ENCODE data around the gene CAPN13. TPM values are rescaled to one million over a fixed set of nuclear protein-coding genes. Genes with fewer than 3 reads are reported as not detected.

The CAPN13 gene
- total RNA-seq, 1 donor from 2014 or later: 0.51 TPM

DNA sequence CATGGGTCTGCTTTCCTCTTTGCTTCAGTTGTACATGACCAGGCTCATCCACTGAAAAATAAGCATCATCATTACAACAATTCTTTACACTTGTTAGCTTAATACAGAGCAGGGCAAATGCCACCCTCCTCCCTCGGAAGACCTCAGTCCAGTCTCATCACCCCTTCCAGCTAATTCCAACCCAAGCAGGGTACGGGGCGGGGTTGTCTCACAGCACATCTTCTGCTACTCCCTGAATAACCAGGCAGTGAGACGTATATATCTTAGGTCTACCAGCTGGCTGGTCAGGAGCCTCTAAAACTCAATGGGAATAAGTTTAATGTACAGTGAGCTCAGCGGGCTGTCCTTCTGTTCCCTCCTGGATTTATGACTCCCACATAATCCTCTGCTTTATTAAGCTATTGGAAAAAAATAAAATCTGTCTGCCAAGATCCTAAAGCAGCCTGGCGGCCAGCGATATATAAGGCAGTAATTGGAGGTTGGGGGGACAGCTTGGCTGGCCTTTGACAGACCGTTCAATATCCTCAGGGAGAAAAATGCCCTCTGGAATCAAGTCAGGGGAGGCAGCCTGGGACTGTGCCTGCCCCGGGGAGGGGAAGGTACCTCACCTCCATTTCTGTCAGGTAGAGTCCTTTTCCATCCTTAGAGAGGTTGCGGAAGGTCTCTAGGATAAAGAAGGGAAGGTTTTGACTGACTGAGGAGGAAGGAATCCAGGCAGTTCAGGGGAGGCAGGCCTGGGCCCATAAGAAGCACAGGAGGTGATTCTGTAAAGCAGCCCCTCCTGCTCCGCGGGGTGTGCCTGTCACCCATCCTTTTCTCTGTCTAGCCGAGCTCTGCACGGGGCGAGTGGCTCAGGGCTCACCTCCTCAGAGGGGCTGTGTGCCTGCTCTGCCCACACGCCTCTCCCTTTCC lies 76.3 kb downstream of the CAPN13 start:
- DNase-seq: no peak

DNA sequence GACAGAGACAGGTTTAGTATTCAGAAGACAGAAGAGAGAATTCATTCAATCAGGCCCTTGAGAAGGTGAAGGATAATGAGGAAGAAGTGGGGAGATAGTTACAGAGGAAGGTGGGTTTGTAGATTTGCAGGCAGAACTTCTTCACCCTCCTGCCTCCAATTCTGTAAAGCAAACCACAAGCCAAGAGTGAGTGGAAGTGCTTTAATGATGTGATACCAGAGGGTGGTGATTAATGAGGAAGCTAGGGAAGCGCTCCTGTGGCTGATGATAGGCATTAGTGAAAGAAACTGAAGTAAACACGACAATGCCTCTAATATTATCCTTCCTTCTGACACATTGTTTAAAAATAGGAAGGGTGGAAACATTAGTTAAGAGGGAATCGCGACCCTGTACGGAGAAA lies 78.2 kb downstream of the CAPN13 start:
- no peak for DNase-seq

- no peak for DNase-seq
These were observed 84.1 kb downstream of the CAPN13 start for GRCh38 chr2:30722936-30723725.

GRCh38 chr2:30721668-30722647 lies 85.3 kb downstream of the CAPN13 start:
- no peak for DNase-seq

- no peak for DNase-seq
These were observed 86.0 kb downstream of the CAPN13 start for GRCh38 chr2:30721241-30721640.

- DNase-seq: no peak
These were observed 90.1 kb downstream of the CAPN13 start for GRCh38 chr2:30717081-30717650.

- DNase-seq: no peak
These were observed 90.9 kb downstream of the CAPN13 start for GRCh38 chr2:30716123-30716900.

DNA sequence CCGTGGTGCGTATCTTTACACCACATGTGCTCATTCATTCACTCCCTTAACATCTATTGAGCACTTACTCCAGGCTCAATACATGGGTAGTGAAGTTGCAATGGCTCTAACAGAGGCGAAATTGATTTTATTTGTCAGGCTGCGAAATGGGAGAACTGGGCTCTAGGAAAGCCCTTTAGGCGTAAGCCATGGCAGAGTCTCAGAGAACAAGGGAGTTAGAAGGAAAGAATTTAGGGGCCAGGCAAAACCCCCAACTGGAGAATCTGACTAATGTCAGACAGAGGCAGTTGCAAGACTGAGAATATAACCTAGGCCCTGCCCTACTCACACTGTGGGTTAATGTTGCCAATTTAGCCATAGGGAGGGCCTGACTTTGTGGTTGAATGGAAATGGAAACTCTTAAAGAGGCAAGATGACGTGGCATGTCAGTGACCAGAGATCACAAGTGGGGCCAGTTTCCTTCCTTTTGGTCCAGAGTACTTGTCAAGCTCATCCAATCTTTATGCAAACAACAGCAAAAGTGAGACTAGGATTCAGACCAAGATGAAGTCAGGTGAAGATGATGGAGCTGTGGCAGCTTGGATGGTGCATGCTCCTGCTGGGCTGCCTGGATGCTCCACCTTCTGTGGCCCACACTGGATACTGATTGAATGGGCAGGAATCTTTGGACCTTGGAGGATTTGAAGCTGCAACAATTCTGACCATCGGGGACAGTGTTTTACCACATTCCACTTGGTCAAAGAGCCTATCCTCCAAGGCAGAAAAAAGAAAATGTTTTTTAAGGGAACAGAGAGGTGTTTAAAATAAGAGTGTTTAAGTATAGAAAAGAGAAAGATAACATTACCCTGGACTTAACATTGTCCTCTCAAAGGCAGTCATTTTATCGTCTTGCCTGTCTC lies 92.2 kb downstream of the CAPN13 start:
- DNase-seq: no peak

- DNase-seq: no peak
These were observed 93.5 kb downstream of the CAPN13 start for GRCh38 chr2:30713698-30714097.

GRCh38 chr2:30711646-30712085 lies 95.6 kb downstream of the CAPN13 start:
- peak; percentile 91 for DNase-seq

DNA sequence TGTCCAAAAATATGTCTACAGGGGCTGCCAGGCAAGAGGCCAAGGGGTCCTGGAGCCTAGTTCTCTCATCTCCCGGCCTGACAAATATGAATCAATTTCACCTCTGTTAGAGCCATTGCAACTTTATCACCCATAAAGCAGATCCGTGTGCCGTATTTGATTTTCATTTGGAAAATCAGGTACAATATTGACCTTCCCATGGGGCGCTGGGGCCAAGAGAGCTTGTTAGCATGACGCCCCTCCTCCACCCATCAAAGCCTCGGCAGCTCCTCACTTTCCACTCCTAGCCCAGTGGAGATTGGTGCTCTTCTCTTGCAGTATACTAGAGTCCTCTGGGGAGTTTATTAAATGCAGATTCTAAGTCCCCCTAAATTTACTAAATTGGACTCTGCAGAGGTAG lies 96.8 kb downstream of the CAPN13 start:
- no peak for DNase-seq

DNA sequence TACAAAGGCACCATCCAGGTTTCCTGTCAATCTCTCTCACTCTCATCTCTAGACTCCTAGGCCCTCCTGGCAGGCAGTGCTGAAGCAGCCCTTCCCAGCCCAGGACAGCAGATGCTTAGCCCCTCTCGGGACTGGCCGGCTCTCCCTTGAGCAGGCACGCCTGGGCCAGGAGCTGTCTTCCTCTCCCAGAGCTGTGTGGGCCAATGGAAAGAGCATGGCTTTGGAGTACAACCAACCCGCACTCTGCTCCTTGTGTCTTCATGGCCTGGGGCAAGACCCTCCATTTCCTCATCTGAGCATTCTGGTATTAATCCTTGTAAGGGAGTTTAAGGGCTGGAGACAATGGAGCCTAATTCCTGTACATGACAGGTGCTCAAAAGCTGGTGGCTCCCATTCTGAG lies 97.2 kb downstream of the CAPN13 start:
- DNase-seq: no peak

DNA sequence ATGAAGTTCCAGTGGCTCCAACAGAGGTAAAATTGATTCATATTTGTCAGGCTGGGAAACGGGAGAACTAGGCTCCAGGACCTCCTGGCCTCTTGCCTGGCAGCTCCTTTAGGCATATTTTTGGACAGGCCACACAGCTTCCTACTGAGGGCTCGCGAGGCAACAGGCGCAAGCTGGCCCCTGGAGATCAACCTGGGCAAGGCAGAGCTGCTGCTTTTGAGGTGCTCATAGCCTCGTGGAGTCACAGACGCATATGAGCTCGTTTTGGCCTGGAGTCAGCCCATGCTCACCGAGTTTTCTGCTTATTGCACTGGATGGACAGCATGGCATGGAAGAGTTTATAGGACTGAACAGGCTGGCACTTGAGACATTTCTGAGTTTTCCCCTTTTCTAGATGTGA lies 97.7 kb downstream of the CAPN13 start:
- no peak for DNase-seq

GRCh38 chr2:30708491-30709290 lies 98.6 kb downstream of the CAPN13 start:
- no peak for DNase-seq

DNA sequence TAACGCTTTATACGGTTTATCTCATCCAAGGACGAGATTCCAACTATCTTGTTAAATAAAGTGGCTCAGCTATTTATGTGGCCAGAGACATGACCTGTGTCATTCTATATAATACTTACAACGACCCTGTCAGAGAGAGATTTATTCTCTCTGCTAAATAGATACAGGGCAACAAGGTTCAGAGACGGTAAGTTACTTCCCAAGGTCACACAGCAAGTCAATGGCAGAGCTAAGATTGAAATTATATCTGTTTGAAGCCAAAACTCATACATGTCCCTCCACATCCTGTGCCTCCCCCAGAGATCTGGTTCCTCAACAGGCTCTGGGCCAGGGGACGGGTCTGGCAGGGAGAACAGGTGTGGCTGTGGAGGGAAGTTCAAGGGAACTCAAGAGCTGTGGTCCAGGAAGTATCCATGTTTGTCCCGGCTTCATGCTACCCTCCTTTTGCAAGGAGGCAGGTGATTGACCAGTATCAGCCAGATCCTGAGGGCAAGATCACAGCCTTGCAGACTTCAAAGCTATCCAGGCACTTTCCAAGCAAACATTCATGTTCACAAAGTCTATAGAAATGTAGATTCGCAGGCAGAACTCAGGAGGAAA lies 99.8 kb downstream of the CAPN13 start:
- DNase-seq: no peak

DNA sequence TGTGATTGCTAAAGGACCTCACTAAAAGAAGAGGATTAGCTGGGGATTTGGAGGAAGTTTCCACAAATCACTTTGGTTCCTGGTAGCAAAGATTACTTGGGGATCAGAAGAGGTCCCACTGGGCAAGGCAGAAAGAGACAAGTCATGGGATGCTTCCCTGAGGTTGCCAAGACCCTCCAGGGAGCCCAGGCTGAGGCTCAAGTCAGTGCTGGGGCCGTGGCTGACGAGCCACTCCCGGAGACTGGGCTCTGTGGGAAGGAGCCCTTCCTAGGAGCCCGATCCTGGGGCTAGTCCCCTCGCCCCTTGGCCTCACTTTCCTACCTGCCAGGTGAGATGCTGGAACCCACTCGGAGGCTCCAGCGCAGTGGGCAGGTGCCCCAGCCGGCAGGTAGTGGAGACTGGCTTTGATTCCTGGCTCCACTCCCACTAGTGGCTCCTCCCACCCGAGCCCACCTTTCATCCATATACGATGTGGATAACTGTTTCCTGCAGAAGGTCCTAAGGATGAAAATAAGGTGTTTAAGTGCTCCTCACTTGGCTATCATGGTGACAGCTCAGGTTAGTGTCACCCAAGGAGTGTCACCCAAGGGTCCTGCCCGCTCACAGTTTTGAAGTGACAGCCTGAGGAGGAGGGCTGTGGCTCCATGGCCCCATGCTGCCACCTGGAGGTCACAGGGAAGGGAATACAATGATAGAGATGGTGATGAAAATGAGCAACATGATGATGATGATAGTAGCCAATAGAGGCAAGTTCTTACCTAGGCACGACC lies 100.5 kb downstream of the CAPN13 start:
- DNase-seq: peak; percentile 83

GRCh38 chr2:30705711-30706533 lies 101.3 kb downstream of the CAPN13 start:
- DNase-seq: no peak

Data from tongue (tissue), 2 donors.